Brain microvascular endothelial cell (primary cell): ENCODE results near the gene RASSF10.

Experiments
- DNase-seq: peaks from one replicate; pipeline ENCODE4 v3.0.0-alpha.2; 2020
- H3K27ac ChIP-seq: fragments of 250-450 bp; sonication (Bioruptor Pico); 2 replicates; pipeline ENCODE4 v1.5.1; 2020; ENCODE audit warnings: mild to moderate bottlenecking, moderate library complexity
- H3K27me3 ChIP-seq: fragments of 250-450 bp; sonication (Bioruptor Pico); replicated peaks from 2 replicates; pipeline ENCODE4 v1.5.1; 2020; ENCODE audit warnings: mild to moderate bottlenecking
- H3K36me3 ChIP-seq: fragments of 250-450 bp; sonication (Bioruptor Pico); replicated peaks from 2 replicates; pipeline ENCODE4 v1.5.1; 2020; ENCODE audit warnings: mild to moderate bottlenecking
- H3K4me3 ChIP-seq: 2 replicates; pipeline ENCODE4 v1.5.1; 2011; ENCODE audit warnings: low read depth, mild to moderate bottlenecking, control low read depth, low read length, moderate library complexity
- CTCF ChIP-seq: IDR thresholded peaks from 2 replicates; pipeline ENCODE4 v1.5.1; 2011; ENCODE audit warnings: low read depth, mild to moderate bottlenecking, moderate library complexity, low read length, control low read depth, inconsistent platforms; ENCODE audit errors: missing control alignments
- in situ Hi-C: cut with HindIII; loops from 2 replicates; pipeline ENCODE4 v1.10.0; 2017; ENCODE audit warnings: low sequenced_read_pairs, low pct_ligation_motif_present

The RASSF10 gene

GRCh38 chr11:12994476-12994875 is 14.6 kb upstream of the RASSF10 start:
- no peak for DNase-seq
- TF ChIP-seq CTCF, result no peak
- Histone ChIP-seq H3K36me3 (no peaks in the 10 kb centered on the region), H3K27me3 (peaks cover 17% of the 10 kb centered on the region), H3K4me3 (no peak overlapping the region), H3K27ac (no peak overlapping the region)
- in situ Hi-C loops, result no loop called here

GRCh38 chr11:12995188-12995587 is 13.9 kb upstream of the RASSF10 start:
- no peak for TF ChIP-seq CTCF
- Histone ChIP-seq H3K27ac (no peak overlapping the region), H3K36me3 (no peaks in the 10 kb centered on the region), H3K4me3 (no peak overlapping the region), H3K27me3 (peaks cover 20% of the 10 kb centered on the region)
- DNase-seq, result no peak
- in situ Hi-C loops, result no loop called here

- DNase-seq, result no peak
- Histone ChIP-seq H3K27ac (no peak overlapping the region), H3K4me3 (no peak overlapping the region), H3K27me3 (peaks cover 25% of the 10 kb centered on the region), H3K36me3 (no peaks in the 10 kb centered on the region)
- in situ Hi-C loops, result no loop called here
- no peak for TF ChIP-seq CTCF
Measured at GRCh38 chr11:12995823-12996222, 13.3 kb upstream of the RASSF10 start.

- no peak for DNase-seq
- no peak for TF ChIP-seq CTCF
Measured at GRCh38 chr11:12997168-12997567, 11.9 kb upstream of the RASSF10 start.

GRCh38 chr11:12998336-12998735 is 10.8 kb upstream of the RASSF10 start:
- Histone ChIP-seq H3K27ac (no peak overlapping the region), H3K27me3 (peaks cover 31% of the 10 kb centered on the region), H3K4me3 (no peak overlapping the region), H3K36me3 (no peaks in the 10 kb centered on the region)
- DNase-seq, result no peak
- in situ Hi-C loops, result no loop called here
- no peak for TF ChIP-seq CTCF

More at GRCh38 chr11:12997168-12997567, 11.9 kb upstream of the RASSF10 start:
- Histone ChIP-seq H3K27ac (no peak overlapping the region), H3K4me3 (no peak overlapping the region), H3K27me3 (peaks cover 28% of the 10 kb centered on the region), H3K36me3 (no peaks in the 10 kb centered on the region)
- in situ Hi-C loops, result no loop called here

GRCh38 chr11:12999597-12999996 is 9.5 kb upstream of the RASSF10 start:
- Histone ChIP-seq H3K27ac (no peak overlapping the region), H3K36me3 (no peaks in the 10 kb centered on the region), H3K4me3 (no peak overlapping the region), H3K27me3 (peaks cover 32% of the 10 kb centered on the region)
- in situ Hi-C loops, result no loop called here
- no peak for TF ChIP-seq CTCF
- no peak for DNase-seq
